AG10803 (cell line): Measurements from ENCODE around the gene PWP2.
A peak's percentile ranks its signal among the peaks of the same experiment; 100 is the strongest.
"Not testable (repeated sequence)": the region's sequence is repeated elsewhere in the genome, so short reads cannot be mapped to it uniquely, and the experiment has no call there.

Experiments
- DNase-seq: peaks from one replicate; pipeline ENCODE4 v3.0.0; 2010; ENCODE audit warnings: low read depth
- H3K4me3 ChIP-seq: 2 replicates; pipeline ENCODE4 v1.5.1; 2011; ENCODE audit warnings: mild to moderate bottlenecking, low read length, control low read depth
- TF ChIP-seq, protein P1 (sequence below): conservative IDR thresholded peaks from 2 replicates; pipeline ENCODE4 v1.5.1; 2011; ENCODE audit warnings: mild to moderate bottlenecking, low read length, control low read depth, inconsistent platforms

Gene PWP2

GRCh38 chr21:44089001-44089911 lies 17.9 kb upstream of the PWP2 start:
- H3K4me3 ChIP-seq, result no peak overlapping the region
- TF ChIP-seq, protein P1, sequence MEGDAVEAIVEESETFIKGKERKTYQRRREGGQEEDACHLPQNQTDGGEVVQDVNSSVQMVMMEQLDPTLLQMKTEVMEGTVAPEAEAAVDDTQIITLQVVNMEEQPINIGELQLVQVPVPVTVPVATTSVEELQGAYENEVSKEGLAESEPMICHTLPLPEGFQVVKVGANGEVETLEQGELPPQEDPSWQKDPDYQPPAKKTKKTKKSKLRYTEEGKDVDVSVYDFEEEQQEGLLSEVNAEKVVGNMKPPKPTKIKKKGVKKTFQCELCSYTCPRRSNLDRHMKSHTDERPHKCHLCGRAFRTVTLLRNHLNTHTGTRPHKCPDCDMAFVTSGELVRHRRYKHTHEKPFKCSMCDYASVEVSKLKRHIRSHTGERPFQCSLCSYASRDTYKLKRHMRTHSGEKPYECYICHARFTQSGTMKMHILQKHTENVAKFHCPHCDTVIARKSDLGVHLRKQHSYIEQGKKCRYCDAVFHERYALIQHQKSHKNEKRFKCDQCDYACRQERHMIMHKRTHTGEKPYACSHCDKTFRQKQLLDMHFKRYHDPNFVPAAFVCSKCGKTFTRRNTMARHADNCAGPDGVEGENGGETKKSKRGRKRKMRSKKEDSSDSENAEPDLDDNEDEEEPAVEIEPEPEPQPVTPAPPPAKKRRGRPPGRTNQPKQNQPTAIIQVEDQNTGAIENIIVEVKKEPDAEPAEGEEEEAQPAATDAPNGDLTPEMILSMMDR, result no peak
- no peak for DNase-seq

DNA sequence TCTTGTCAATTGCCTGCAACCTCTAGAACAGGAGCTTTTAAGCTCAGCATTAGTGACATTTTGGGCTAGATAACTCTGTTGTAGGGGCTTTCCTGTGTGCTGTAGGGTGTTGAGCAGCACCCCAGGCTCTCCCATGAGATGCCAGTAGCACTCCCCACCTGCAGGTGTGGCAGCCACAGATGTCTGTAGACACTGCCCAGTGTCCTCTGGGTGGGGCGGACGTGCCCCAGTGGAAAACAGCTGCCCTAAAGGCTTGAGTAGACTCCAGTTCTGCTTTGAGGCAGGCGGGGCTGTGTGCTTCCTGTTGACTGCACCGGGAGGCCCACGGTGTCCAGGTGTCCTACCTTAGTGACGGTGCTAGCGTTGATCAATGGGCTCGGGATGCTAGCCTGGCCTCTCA lies 16.9 kb upstream of the PWP2 start:
- TF ChIP-seq, protein P1, result no peak
- no peak for DNase-seq
- H3K4me3 ChIP-seq, result no peak overlapping the region

DNA sequence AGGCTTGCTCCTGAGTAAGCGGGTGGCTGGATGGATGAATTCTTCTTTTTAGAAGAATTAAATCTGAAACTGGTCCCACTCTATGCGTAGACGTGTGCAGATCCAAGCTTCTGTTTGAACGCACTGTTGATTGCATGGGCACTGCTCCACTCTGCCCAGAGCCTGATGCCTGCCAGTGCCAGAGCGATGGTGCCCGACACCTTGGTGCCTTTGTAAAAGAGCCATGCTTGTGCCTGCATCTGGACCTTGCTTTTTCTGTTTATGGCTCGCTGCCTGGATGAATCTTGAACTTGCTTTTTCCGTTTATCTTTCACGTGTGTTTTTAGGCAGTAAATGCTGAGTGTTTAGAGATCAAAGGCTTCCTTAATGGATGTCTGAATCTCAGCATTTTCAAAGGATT lies 15.0 kb upstream of the PWP2 start:
- TF ChIP-seq, protein P1, result no peak
- DNase-seq, result no peak
- no peak overlapping the region for H3K4me3 ChIP-seq

- TF ChIP-seq, protein P1, result no peak
- no peak overlapping the region for H3K4me3 ChIP-seq
- DNase-seq, result no peak
These were observed 13.4 kb upstream of the PWP2 start for GRCh38 chr21:44093761-44094160.

GRCh38 chr21:44094832-44095231 lies 12.4 kb upstream of the PWP2 start:
- no peak overlapping the region for H3K4me3 ChIP-seq
- TF ChIP-seq, protein P1, result no peak
- no peak for DNase-seq

- not testable (repeated sequence) for DNase-seq
These were observed 8.7 kb upstream of the PWP2 start for GRCh38 chr21:44098507-44098906.

DNA sequence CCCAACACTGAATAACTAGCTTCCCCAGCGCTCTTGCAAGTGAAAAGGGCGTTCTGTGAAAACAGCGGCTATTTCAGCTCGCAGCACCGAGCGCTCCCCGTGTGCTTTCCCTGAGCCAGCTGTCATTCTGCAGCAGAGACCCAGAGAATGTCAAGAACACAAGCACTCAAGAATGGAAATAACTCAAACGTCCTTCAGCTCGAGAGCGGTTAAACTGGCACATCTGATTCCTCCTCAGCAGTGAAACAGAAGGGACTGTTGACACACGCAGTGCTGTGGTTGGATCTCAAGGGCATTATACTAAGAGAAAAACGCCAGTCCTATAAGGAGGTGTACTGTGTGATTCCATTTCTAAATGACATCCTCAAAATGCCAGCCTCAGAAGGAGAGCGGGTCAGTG lies 8.2 kb upstream of the PWP2 start:
- not testable (repeated sequence) for H3K4me3 ChIP-seq, DNase-seq

More at GRCh38 chr21:44098507-44098906, 8.7 kb upstream of the PWP2 start:
- H3K4me3 ChIP-seq, result not testable (repeated sequence)

DNA sequence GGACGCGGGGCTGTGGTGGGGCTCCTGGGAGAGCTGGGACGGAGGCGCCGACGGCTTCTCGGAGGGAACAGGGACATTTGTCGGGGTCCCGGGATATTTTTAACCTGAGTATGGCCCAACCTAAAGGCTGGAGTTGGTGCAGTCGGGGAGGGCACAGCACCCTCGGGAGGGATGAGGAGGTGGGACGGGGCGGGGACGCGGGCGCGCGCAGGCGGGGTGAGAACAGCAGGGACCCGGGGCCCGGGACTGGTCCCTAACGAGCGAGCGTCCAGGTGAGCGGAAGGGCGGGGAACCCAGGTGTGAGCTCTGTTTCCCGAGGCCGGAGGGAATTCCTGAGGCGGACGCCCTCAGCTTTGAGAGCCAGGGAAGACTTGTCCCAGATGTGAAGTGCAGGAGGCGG lies 390 bp downstream of the PWP2 start:
- peak overlapping the region; percentile 47 for H3K4me3 ChIP-seq
- DNase-seq, result not testable (repeated sequence)

DNA sequence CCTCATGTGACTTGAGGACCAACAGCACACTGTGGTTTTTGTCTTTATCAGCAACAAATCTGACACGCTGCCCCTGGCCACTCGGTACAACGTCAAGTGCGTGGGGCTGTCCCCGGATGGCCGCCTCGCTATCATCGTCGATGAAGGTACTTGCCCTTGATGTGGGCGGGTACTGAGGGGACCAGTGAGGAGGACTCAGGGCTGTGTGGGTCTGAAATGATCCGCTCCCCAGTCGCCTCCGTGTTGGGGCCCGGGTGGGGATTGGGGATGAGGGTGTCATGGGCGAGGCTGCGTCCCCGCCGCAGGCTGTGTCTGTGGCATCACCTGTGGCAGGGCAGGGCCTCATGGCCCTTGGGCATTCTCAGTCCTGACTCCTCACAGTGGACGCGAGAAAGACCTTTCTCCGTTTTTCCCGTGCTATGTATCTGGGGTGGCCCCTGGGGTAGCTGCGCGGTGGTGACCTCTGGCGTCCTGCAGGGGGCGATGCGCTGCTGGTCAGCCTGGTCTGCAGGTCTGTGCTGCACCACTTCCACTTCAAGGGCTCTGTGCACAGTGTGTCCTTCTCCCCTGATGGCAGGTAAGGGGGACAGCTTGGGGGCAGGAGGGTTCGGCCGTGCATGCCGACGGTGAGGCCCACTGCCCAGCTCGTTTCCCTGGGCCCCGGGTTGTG lies 6.6 kb downstream of the PWP2 start:
- not testable (repeated sequence) for DNase-seq, H3K4me3 ChIP-seq

GRCh38 chr21:44122131-44122530 lies 14.9 kb downstream of the PWP2 start:
- DNase-seq, H3K4me3 ChIP-seq: not testable (repeated sequence)

- not testable (repeated sequence) for H3K4me3 ChIP-seq, DNase-seq
These were observed 20.6 kb downstream of the PWP2 start for GRCh38 chr21:44127827-44128226.

DNA sequence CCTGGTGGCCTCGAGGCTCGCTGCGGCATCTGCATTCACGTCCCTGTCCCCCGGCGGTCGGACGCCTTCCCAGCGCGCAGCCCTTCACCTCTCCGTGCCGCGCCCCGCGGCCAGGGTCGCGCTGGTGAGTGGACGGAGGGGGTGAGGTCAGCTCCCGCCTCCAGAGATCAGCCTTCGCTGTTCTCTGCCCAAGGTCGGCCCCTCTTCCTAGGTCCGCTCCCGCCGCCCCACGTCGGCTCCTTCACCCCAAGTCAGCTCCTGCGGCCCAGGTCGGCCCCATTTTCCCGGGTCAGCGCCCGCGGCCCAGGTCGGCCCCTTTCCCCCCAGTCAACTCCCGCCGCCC lies 26.5 kb downstream of the PWP2 start:
- DNase-seq, result not testable (repeated sequence)
- H3K4me3 ChIP-seq, result peak overlapping the region; percentile 54

GRCh38 chr21:44134732-44135131 lies 27.5 kb downstream of the PWP2 start:
- DNase-seq, H3K4me3 ChIP-seq: not testable (repeated sequence)
